BE2C (cell line): Measurements from ENCODE around the gene CAB39.
"Not testable (repeated sequence)": the region's sequence is repeated elsewhere in the genome, so short reads cannot be mapped to it uniquely, and the experiment has no call there.

ENCODE experiments used
- DNase-seq: peaks from one replicate; pipeline ENCODE4 v3.0.0-alpha.2; 2020
- H3K27me3 ChIP-seq: fragments of 250-450 bp; sonication (Bioruptor Pico); 2 replicates; pipeline ENCODE4 v1.5.1; 2020; ENCODE audit warnings: mild to moderate bottlenecking
- H3K36me3 ChIP-seq: fragments of 250-450 bp; sonication (Bioruptor Pico); 2 replicates; pipeline ENCODE4 v1.5.1; 2020; ENCODE audit warnings: mild to moderate bottlenecking
- H3K4me1 ChIP-seq: fragments of 250-450 bp; sonication (Bioruptor Pico); 2 replicates; pipeline ENCODE4 v1.5.1; 2020
- H3K4me3 ChIP-seq: 2 replicates; pipeline ENCODE4 v1.5.1; 2011; ENCODE audit warnings: low read depth, low read length
- H3K9me3 ChIP-seq: fragments of 250-450 bp; sonication (Bioruptor Pico); 2 replicates; pipeline ENCODE4 v1.5.1; 2020
- TF ChIP-seq, protein P1 (sequence below): IDR thresholded peaks from 2 replicates; pipeline ENCODE4 v1.5.1; 2012; ENCODE audit warnings: mild to moderate bottlenecking, low read depth, low read length

CAB39 gene

DNA sequence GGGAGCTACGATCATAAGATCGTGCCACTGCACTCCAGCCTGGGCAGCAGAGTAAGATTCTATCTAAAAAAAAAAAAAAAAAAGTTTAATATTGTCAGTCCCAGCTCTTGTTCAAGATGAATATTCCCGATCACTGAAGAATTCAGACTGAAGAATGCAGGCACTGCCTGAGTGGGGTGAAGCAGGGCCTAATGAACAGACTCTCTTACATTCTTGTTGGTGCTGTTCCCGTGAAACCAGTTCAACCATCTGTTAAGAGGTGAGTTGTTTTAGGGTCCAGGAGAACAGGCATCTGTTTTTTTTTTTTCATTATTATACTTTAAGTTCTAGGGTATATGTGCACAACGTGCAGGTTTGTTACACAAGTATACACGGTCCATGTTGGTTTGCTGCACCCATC is 17.1 kb upstream of the CAB39 start:
- Histone ChIP-seq H3K27me3 (peaks cover 2% of the 10 kb centered on the region; the same call in 1 of the 2 replicates), H3K4me3 (no peak overlapping the region), H3K36me3 (no peaks in the 10 kb centered on the region), H3K4me1 (no peaks in the 10 kb centered on the region), H3K9me3 (no peaks in the 10 kb centered on the region)
- TF ChIP-seq, protein P1, sequence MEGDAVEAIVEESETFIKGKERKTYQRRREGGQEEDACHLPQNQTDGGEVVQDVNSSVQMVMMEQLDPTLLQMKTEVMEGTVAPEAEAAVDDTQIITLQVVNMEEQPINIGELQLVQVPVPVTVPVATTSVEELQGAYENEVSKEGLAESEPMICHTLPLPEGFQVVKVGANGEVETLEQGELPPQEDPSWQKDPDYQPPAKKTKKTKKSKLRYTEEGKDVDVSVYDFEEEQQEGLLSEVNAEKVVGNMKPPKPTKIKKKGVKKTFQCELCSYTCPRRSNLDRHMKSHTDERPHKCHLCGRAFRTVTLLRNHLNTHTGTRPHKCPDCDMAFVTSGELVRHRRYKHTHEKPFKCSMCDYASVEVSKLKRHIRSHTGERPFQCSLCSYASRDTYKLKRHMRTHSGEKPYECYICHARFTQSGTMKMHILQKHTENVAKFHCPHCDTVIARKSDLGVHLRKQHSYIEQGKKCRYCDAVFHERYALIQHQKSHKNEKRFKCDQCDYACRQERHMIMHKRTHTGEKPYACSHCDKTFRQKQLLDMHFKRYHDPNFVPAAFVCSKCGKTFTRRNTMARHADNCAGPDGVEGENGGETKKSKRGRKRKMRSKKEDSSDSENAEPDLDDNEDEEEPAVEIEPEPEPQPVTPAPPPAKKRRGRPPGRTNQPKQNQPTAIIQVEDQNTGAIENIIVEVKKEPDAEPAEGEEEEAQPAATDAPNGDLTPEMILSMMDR: no peak
- no peak for DNase-seq

DNA sequence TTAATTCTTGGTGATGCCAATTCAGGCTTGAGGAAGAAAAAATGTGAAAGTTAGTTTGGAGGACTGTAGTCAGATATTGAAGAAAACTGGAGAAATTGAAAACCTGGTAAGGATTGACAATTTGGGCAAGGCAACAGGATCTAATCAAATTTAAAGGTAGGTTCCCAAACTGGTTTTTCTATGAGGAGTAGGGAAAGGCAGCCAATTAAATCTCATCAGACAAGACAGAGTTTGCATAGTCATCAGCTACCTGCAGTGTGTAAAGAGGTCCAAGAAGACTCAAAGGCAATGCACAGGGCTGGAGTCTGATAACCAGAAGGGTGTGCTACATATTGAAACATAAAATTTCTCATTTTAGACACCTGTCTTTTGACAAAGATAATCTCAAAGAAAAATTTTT is 16.0 kb upstream of the CAB39 start:
- TF ChIP-seq, protein P1: no peak
- DNase-seq: no peak
- no peaks in the 10 kb centered on the region for H3K9me3 ChIP-seq
- no peaks in the 10 kb centered on the region for H3K36me3 ChIP-seq
- no peak overlapping the region for H3K4me3 ChIP-seq
- H3K27me3 ChIP-seq: peaks cover 4% of the 10 kb centered on the region; the same call in 1 of the 2 replicates
- H3K4me1 ChIP-seq: no peaks in the 10 kb centered on the region

DNA sequence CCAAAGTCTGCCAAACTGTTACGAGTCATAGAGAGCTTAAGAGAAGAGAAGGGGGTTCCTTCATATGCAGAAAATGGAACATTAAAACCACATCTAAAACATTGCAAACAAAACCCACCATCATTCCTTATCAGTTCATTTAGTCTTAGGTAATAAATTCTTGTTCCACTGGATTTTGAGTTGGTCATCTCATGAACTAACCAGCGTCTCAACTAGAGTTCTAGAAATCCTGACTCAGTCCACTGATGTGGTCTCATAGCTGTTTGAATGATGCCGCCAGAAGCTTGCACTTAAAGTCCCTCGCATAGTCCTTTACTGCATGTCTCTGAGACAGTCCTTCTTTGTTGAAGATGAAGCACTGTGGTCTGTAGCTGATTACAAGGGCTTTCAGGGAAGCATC is 15.0 kb upstream of the CAB39 start:
- TF ChIP-seq, protein P1: no peak

DNA sequence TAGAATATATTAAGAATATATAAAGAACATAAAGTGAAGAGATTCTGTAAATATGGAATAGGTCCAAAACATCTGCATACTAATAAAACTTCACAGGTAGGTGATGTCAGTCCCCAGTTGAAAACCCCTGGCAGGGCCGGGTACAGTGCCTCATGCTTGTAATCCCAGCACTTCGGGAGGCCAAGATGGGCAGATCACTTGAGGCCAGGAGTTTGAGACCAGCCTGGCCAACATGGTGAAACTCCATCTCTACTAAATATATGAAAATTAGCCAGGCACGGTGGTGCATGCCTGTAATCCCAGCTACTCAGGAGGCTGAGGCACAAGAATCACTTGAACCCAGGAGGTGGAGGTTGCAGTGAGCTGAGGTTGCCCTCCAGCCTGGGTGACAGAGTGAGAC is 13.9 kb upstream of the CAB39 start:
- H3K36me3 ChIP-seq, H3K4me3 ChIP-seq, DNase-seq, H3K4me1 ChIP-seq, H3K27me3 ChIP-seq, H3K9me3 ChIP-seq: not testable (repeated sequence)

More for the DNA sequence above, 15.0 kb upstream of the CAB39 start:
- no peaks in the 10 kb centered on the region for H3K36me3 ChIP-seq
- H3K4me3 ChIP-seq: no peak overlapping the region
- no peak for DNase-seq
- H3K4me1 ChIP-seq: no peaks in the 10 kb centered on the region
- H3K9me3 ChIP-seq: no peaks in the 10 kb centered on the region
- H3K27me3 ChIP-seq: peaks cover 4% of the 10 kb centered on the region; the same call in 1 of the 2 replicates

DNA sequence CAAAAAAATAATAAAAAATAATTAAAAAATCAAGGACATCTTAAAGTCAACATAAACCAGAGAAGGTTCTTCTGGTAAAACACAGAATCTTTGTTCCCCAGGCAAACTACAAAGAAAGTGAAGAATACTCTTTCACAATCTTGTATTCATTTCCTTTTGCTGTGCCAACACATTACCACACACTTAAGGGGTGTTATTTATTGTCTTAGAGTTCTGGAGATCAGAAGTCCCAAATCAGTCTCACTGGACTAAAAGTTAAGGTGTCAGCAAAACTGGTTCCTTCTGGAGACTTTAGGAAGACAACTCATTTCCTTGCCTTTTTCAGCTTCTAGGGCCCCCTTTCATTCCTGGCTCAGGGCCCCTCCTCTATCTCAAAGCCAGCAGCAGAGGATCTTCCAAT is 12.2 kb upstream of the CAB39 start:
- no peaks in the 10 kb centered on the region for H3K4me1 ChIP-seq
- H3K27me3 ChIP-seq: peaks cover 4% of the 10 kb centered on the region; the same call in 1 of the 2 replicates
- DNase-seq: no peak
- H3K9me3 ChIP-seq: no peaks in the 10 kb centered on the region
- H3K4me3 ChIP-seq: no peak overlapping the region
- TF ChIP-seq, protein P1: no peak
- no peaks in the 10 kb centered on the region for H3K36me3 ChIP-seq

DNA sequence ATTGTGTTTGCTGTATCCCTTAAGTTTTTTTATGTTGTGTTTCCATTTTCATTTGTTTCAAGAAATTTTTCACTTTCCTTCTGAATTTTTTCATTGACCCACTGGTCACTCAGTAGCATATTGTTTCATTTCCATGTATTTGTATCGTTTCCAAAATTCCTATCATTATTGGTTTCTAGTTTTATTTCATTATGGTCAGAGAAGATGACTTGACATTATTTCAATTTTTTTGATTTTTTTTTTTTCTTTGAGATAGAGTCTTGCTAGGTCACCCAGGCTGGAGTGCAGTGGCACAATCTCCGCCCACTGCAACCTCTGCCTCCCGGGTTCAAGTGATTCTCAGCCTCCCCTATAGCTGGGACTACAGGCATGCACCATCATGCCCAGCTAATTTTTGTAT is 11.3 kb upstream of the CAB39 start:
- Histone ChIP-seq H3K9me3 (no peaks in the 10 kb centered on the region), H3K4me1 (no peaks in the 10 kb centered on the region), H3K27me3 (peaks cover 4% of the 10 kb centered on the region; the same call in 1 of the 2 replicates), H3K4me3 (no peak overlapping the region), H3K36me3 (no peaks in the 10 kb centered on the region)
- TF ChIP-seq, protein P1: no peak
- DNase-seq: no peak

DNA sequence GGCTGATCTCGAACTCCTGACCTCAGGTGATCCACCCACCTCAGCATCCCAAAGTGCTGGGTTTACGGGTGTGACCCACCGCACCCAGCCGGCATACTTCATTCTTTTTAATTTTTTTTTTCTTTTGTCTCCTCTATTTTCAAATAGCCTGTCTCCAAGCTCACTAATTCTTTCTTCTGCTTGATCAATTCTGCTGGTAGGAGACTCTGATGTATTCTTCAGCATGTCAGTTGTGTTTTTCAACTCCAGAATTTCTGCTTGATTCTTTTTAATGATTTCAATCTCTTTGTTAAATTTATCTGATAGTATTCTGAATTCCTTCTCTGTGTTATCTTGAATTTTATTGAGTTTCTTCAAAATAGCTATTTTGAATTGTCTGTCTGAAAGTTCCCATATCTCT is 10.2 kb upstream of the CAB39 start:
- not testable (repeated sequence) for DNase-seq, H3K36me3 ChIP-seq, H3K27me3 ChIP-seq, H3K4me3 ChIP-seq, H3K4me1 ChIP-seq, H3K9me3 ChIP-seq
